A673 (cell line): ENCODE measurements around the gene SYNE3. TPM values are rescaled to one million over a fixed set of nuclear protein-coding genes. Genes with fewer than 3 reads are reported as not detected.

Experiments
- BruUV-seq: library from RNA; stranded (reverse); fragments of 400-500 nt; replicated peaks from 2 replicates; lab custom pipeline; 2021; lab: Mats Ljungman, UMichigan
- CTCF ChIA-PET: fragments of 300-600 bp; sonication (Branson Sonifier 250); formaldehyde crosslinking; loops from one replicate; lab custom pipeline; 2022; ENCODE audit warnings: antibody characterized with exemption; lab: Charles Lee
- POLR2A ChIA-PET: fragments of 300-600 bp; sonication (Branson Sonifier 250); formaldehyde crosslinking; loops from one replicate; lab custom pipeline; 2022; ENCODE audit warnings: antibody characterized with exemption; ENCODE audit not compliant: low non-redundant PET; lab: Charles Lee
- DNase-seq: peaks from one replicate; pipeline ENCODE4 v3.0.0-alpha.2; 2015; ENCODE audit warnings: low spot score
- H3K27ac ChIP-seq: fragments of 200-600 bp; sonication (generic); 2 replicates; pipeline ENCODE4 v1.5.1; 2016; ENCODE audit warnings: mixed run types, low read depth, mild to moderate bottlenecking, mixed read lengths, antibody characterized with exemption, low read length; ENCODE audit not compliant: poor library complexity, severe bottlenecking
- H3K27me3 ChIP-seq: fragments of 200-600 bp; sonication (generic); replicated peaks from 2 replicates; pipeline ENCODE4 v1.6.1; 2017; ENCODE audit warnings: mixed run types, low read depth, mild to moderate bottlenecking, mixed read lengths, antibody characterized with exemption, low read length; ENCODE audit not compliant: insufficient read depth, poor library complexity
- H3K36me3 ChIP-seq: fragments of 200-600 bp; sonication (generic); 2 replicates; pipeline ENCODE4 v1.6.1; 2016; ENCODE audit warnings: mixed run types, mild to moderate bottlenecking, mixed read lengths, antibody characterized with exemption, low read length; ENCODE audit not compliant: insufficient read depth, poor library complexity, severe bottlenecking
- H3K4me1 ChIP-seq: fragments of 200-600 bp; sonication (generic); 2 replicates; pipeline ENCODE4 v1.6.1; 2017; ENCODE audit warnings: mixed run types, mild to moderate bottlenecking, mixed read lengths, antibody characterized with exemption, low read length; ENCODE audit not compliant: insufficient read depth, poor library complexity, severe bottlenecking
- H3K4me3 ChIP-seq: fragments of 200-600 bp; sonication (generic); 2 replicates; pipeline ENCODE4 v1.5.1; 2016; ENCODE audit warnings: low read depth, mixed run types, mild to moderate bottlenecking, mixed read lengths, low read length; ENCODE audit not compliant: poor library complexity, severe bottlenecking
- H3K9me3 ChIP-seq: fragments of 200-600 bp; sonication (generic); 2 replicates; pipeline ENCODE4 v1.6.1; 2016; ENCODE audit warnings: mixed run types, low read depth, mild to moderate bottlenecking, mixed read lengths, antibody characterized with exemption, low read length; ENCODE audit not compliant: poor library complexity, severe bottlenecking
- EZH2 ChIP-seq: fragments of 200-600 bp; sonication (generic); IDR thresholded peaks from 2 replicates; pipeline ENCODE4 v1.6.1; 2017; ENCODE audit warnings: borderline replicate concordance, low read depth, mild to moderate bottlenecking, mixed read lengths, antibody characterized with exemption, low read length; ENCODE audit not compliant: poor library complexity, severe bottlenecking
- intact Hi-C: fragments of 100-400 bp; cut with micrococcal nuclease; formaldehyde crosslinking; loops from one replicate; pipeline ENCODE4 v1.10.0; 2022; ENCODE audit not compliant: unreplicated experiment
- total RNA-seq: library from RNA; stranded (reverse); gene quantifications from 2 replicates; pipeline ENCODE4 v1.2.3, GENCODE V29; 2021
- TF ChIP-seq, protein P1 (sequence below): fragments of 300-800, 200-600 bp; sonication (generic); conservative IDR thresholded peaks from 2 replicates; pipeline ENCODE4 v1.5.1; 2017; ENCODE audit warnings: low read depth, mild to moderate bottlenecking, antibody characterized with exemption, low read length, moderate library complexity, mixed read lengths

SYNE3 gene
- total RNA-seq, 1 experiment from 2014 or later = 6.4 TPM

DNA sequence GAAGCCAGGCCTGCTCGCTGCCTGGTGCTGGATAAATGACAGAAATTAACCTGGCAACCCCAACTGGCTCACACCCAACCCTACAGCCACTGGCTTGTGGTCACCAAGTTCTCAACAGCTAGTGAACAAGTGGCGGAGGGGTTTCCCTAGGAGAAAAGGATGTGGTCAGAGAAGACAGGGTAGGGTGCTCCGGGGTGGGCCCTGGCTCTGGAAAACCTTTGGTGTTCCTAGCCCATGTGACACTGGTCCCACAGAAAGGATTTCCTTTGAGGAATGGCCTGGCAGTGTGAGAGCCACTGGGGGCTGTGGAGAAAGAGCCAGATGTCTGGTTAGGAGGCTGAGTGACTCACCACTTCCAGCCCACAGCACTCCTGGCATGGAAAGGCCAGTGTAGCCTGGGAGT is 8.7 kb downstream of the SYNE3 start:
- H3K27ac ChIP-seq = no peak overlapping the region

DNA sequence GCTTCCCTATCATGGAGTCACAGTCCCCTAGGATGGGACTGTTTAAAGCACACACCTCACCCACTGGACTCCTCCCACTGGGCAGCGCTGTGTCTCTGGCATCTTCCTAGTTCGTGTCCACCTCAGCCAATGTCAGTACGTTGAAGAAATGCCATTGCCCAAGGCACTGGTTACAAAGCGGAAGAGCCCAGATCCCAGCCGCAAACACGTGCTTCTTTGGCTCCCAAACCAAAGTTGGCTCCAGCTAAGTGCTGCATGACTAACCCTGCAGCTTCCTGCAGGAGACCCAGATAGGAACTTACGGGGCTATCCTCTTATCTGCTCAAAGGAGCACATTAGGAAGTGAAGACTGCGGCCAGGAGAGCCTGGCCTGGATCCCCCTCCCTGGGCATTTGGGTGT is 9.3 kb downstream of the SYNE3 start:
- Histone ChIP-seq H3K36me3 (no peaks in the 10 kb centered on the region), H3K9me3 (no peaks in the 10 kb centered on the region), H3K27me3 (no peaks in the 10 kb centered on the region), H3K4me3 (no peak overlapping the region), H3K4me1 (no peaks in the 10 kb centered on the region), H3K27ac (no peak overlapping the region)
- TF ChIP-seq EZH2 = no peak
- TF ChIP-seq, protein P1, sequence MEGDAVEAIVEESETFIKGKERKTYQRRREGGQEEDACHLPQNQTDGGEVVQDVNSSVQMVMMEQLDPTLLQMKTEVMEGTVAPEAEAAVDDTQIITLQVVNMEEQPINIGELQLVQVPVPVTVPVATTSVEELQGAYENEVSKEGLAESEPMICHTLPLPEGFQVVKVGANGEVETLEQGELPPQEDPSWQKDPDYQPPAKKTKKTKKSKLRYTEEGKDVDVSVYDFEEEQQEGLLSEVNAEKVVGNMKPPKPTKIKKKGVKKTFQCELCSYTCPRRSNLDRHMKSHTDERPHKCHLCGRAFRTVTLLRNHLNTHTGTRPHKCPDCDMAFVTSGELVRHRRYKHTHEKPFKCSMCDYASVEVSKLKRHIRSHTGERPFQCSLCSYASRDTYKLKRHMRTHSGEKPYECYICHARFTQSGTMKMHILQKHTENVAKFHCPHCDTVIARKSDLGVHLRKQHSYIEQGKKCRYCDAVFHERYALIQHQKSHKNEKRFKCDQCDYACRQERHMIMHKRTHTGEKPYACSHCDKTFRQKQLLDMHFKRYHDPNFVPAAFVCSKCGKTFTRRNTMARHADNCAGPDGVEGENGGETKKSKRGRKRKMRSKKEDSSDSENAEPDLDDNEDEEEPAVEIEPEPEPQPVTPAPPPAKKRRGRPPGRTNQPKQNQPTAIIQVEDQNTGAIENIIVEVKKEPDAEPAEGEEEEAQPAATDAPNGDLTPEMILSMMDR = no peak
- ChIA-PET CTCF (interaction anchor here (0.6 kb wide), 1 partner anchor 111 kb away, joined by 3 read pairs; no protein-coding TSS in a partner anchor), POLR2A (no interaction called here)
- intact Hi-C loops = no loop called here
- BruUV-seq = no TSS peak
- DNase-seq = no peak

More for the DNA sequence above, 8.7 kb downstream of the SYNE3 start:
- Histone ChIP-seq H3K4me1 (no peaks in the 10 kb centered on the region), H3K9me3 (no peaks in the 10 kb centered on the region), H3K36me3 (no peaks in the 10 kb centered on the region), H3K27me3 (no peaks in the 10 kb centered on the region), H3K4me3 (no peak overlapping the region)
- no peak for DNase-seq
- intact Hi-C loops = no loop called here
- BruUV-seq = no TSS peak
- POLR2A ChIA-PET = no interaction called here
- CTCF ChIA-PET = no interaction called here
- TF ChIP-seq, protein P1 = no peak
- TF ChIP-seq EZH2 = no peak

DNA sequence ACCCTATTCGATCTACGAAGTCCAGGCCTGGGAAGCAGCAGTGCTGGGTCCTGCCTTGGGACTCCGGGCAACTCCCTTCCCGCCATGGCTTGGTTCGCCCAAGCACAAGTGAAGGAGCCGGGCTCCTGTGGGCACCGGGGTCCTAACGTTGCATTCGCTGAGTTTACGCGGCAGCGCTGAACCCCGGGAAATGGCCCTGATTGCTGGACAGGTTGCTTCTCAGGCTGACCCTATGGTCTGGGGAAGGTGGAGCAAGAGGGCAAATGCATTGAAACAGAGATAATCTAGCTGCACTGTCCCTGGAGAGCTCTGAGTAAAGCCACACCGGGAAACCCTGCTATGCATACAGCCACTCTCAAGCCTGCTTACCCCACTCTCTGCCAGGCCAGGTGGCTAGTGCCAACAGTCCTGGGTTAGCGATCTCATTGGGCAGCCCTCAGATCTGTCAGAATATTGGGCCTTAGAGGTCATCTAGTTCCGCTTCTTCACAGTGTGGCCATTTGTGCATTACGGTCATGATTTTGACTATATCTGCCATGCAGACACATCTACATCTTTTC is 11.3 kb downstream of the SYNE3 start:
- ChIA-PET CTCF (no interaction called here), POLR2A (interaction anchor here (0.6 kb wide), 2 partner anchors 47 to 58 kb away, joined by 4 to 10 read pairs; no protein-coding TSS in a partner anchor)
- H3K9me3 ChIP-seq = no peaks in the 10 kb centered on the region
- TF ChIP-seq, protein P1 = no peak
- no peak for TF ChIP-seq EZH2
- H3K36me3 ChIP-seq = no peaks in the 10 kb centered on the region
- no peaks in the 10 kb centered on the region for H3K27me3 ChIP-seq
- BruUV-seq = no TSS peak
- H3K4me1 ChIP-seq = no peaks in the 10 kb centered on the region
- intact Hi-C loops = no loop called here
- DNase-seq = no peak
- H3K27ac ChIP-seq = no peak overlapping the region
- H3K4me3 ChIP-seq = no peak overlapping the region
